Measurements from ENCODE around the gene CASTOR2. TPM values are rescaled to one million over a fixed set of nuclear protein-coding genes. Genes with fewer than 3 reads are reported as not detected.
A peak's percentile ranks its signal among the peaks of the same experiment; 100 is the strongest.
"Not testable (repeated sequence)": the region's sequence is repeated elsewhere in the genome, so short reads cannot be mapped to it uniquely, and the experiment has no call there.

CASTOR2 gene
- total and polyA plus RNA-seq, 2 of the 8 experiments (the other 6 are each of a cell fraction or from before 2014, with no cell fraction given) = 12.1 to 47.8 TPM

DNA sequence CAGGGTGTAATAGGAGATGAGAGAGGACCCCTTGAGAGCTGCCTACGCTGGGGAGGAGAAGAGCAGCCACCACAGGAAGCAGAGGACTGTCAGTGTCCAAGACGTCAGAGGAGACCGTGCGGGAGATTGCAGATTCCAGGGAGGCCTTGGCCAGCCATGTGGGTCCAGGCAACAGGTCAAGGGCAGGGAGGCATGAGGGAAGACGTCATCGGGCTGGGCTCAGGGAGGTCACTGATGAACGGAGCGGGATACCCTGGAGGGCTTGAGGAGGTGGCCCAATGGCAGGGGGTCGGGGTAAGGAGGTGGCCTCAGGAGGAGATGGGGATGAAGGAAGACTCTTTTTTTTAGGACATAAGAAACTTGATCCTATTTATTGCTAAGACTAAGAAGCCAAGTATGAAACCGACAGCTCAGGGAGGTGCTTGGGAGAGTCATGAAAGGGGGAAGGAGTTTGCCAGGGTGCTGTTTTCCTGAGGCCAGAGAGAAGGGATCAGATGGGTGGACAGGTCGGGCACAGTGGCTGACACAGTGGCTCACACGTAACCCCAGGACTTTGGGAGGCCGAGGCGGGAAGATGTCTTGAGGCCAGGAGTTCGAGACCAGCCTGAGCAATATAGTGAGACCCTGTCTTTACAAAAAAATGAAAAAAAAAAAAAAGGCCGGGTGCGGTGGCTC is 30.5 kb downstream of the CASTOR2 start:
- H3K79me1 ChIP-seq (ENCODE audit: low read depth, low read length); H4K91ac ChIP-seq (replicated peaks; ENCODE audit: insufficient read length, low read length); H3K23ac ChIP-seq (ENCODE audit: insufficient read length); H2BK20ac ChIP-seq (ENCODE audit: low read length); H3K9me3 ChIP-seq (ENCODE audit: insufficient read depth in 2 of 2, low read depth in 1 of 2, low read length in 1 of 2); FAIRE-seq; H2AFZ ChIP-seq (ENCODE audit: low read length); POLR2A ChIA-PET (ENCODE audit: partially characterized antibody); H3K27ac ChIP-seq (ENCODE audit: low read depth, low read length); H4K20me1 ChIP-seq (replicated peaks in 1 of 2; ENCODE audit: control insufficient read depth in 1 of 2, insufficient read depth in 2 of 2, low read length in 2 of 2); H3K36me3 ChIP-seq (ENCODE audit: control insufficient read depth in 2 of 4, insufficient read depth in 4 of 4, low read length in 3 of 4); H4K8ac ChIP-seq (ENCODE audit: extremely low read depth, insufficient read depth, low read length); H4K5ac ChIP-seq (ENCODE audit: insufficient read length, low read depth, low read length); H3K9ac ChIP-seq (replicated peaks in 1 of 4; ENCODE audit: extremely low read depth in 1 of 4, low read depth in 3 of 4, low read length in 3 of 4); H2AK5ac ChIP-seq (ENCODE audit: low read depth, low read length); H3K27me3 ChIP-seq (replicated peaks in 1 of 4; ENCODE audit: control insufficient read depth in 3 of 4, extremely low read depth in 1 of 4, insufficient read depth in 3 of 4, low read length in 3 of 4); H3K4me1 ChIP-seq (replicated peaks in 1 of 4; ENCODE audit: control insufficient read depth in 3 of 4, insufficient read depth in 4 of 4, low read length in 3 of 4); H2BK120ac ChIP-seq (replicated peaks; ENCODE audit: low read depth, low read length); H3K14ac ChIP-seq (ENCODE audit: insufficient read length); H2BK15ac ChIP-seq (ENCODE audit: low read length); DNase-seq (ENCODE audit: low read depth in 1 of 2, low spot score in 2 of 2); H3K23me2 ChIP-seq (ENCODE audit: low read depth, low read length); H3K56ac ChIP-seq (replicated peaks; ENCODE audit: insufficient read length, low read depth, low read length); H3K4me3 ChIP-seq (ENCODE audit: extremely low read depth in 1 of 4, insufficient read depth in 2 of 4, low read depth in 3 of 4, low read length in 4 of 4); H3K4ac ChIP-seq (replicated peaks; ENCODE audit: insufficient read length, low read depth, low read length); H3K4me2 ChIP-seq (ENCODE audit: insufficient read depth in 1 of 2, low read depth in 2 of 2, low read length in 2 of 2): not testable (repeated sequence)
- CTCF ChIA-PET (ENCODE audit: partially characterized antibody) = interaction anchor here (0.8 kb wide), 1 partner anchor 38 kb away, joined by 3 read pairs; no protein-coding TSS in a partner anchor
- peaks cover 0 to 42% of the 10 kb centered on the region in 2 experiments; a peak in 2 of 4 replicates for H3K79me2 ChIP-seq (ENCODE audit: control insufficient read depth in 1 of 2, insufficient read depth in 2 of 2, low read length in 2 of 2)
- peak overlapping the region; percentile 71; the same call in 1 of the 2 replicates for H3K18ac ChIP-seq (ENCODE audit: extremely low read depth, low read length)
- H2BK5ac ChIP-seq (ENCODE audit: low read depth, low read length) = peak overlapping the region; percentile 52; the same call in 1 of the 2 replicates
- 0 out of 2 replicates have a peak overlapping the region, but pooled peaks have one; percentile 60 for H2BK12ac ChIP-seq (ENCODE audit: low read depth, low read length)
- WGBS, 2 experiments (ENCODE audit: extremely low coverage in 1 of 2, insufficient coverage in 1 of 2, insufficient read length in 1 of 2, insufficient replicate concordance in 2 of 2, low coverage in 1 of 2, low lambda C conversion rate in 2 of 2, missing lambda C conversion rate in 1 of 2) = 94% methylated on average over 10 of the region's 17 CpGs; no CpG with 5 or more reads in 1 of the 2 experiments

DNA sequence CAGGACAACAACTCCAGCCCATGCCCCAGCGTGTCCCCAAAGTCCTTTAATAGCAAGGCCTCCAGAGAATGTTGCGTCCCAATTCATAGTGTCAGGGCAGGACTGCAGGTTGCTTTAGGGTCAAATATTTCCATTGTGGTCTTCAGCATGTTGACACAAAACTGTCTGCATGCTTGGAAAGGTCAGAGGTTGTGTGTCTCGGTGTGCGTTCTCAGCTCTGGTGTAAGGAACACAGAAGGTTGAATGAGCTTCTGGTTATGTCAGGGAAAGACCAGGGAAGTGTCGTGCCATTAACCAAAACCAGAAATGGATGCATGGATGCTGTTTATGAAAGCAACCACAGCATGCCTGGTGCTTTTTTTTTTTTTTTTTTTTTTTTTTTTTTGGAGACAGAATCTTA is 31.9 kb downstream of the CASTOR2 start:
- H3K36me3 ChIP-seq (ENCODE audit: control insufficient read depth in 2 of 4, insufficient read depth in 4 of 4, low read length in 3 of 4); DNase-seq (ENCODE audit: low read depth in 1 of 2, low spot score in 2 of 2); H3K23ac ChIP-seq (ENCODE audit: insufficient read length); H3K4me3 ChIP-seq (ENCODE audit: extremely low read depth in 1 of 4, insufficient read depth in 2 of 4, low read depth in 3 of 4, low read length in 4 of 4); H2BK15ac ChIP-seq (ENCODE audit: low read length); CTCF ChIA-PET (ENCODE audit: partially characterized antibody); H2BK5ac ChIP-seq (ENCODE audit: low read depth, low read length); H3K14ac ChIP-seq (ENCODE audit: insufficient read length); H3K18ac ChIP-seq (ENCODE audit: extremely low read depth, low read length); H3K4me2 ChIP-seq (ENCODE audit: insufficient read depth in 1 of 2, low read depth in 2 of 2, low read length in 2 of 2); H4K91ac ChIP-seq (replicated peaks; ENCODE audit: insufficient read length, low read length); H2BK120ac ChIP-seq (replicated peaks; ENCODE audit: low read depth, low read length); H3K56ac ChIP-seq (replicated peaks; ENCODE audit: insufficient read length, low read depth, low read length); H2BK20ac ChIP-seq (ENCODE audit: low read length); H4K8ac ChIP-seq (ENCODE audit: extremely low read depth, insufficient read depth, low read length); FAIRE-seq; H3K4me1 ChIP-seq (replicated peaks in 1 of 4; ENCODE audit: control insufficient read depth in 3 of 4, insufficient read depth in 4 of 4, low read length in 3 of 4); H4K20me1 ChIP-seq (replicated peaks in 1 of 2; ENCODE audit: control insufficient read depth in 1 of 2, insufficient read depth in 2 of 2, low read length in 2 of 2); H3K27me3 ChIP-seq (replicated peaks in 1 of 4; ENCODE audit: control insufficient read depth in 3 of 4, extremely low read depth in 1 of 4, insufficient read depth in 3 of 4, low read length in 3 of 4); H3K9ac ChIP-seq (replicated peaks in 1 of 4; ENCODE audit: extremely low read depth in 1 of 4, low read depth in 3 of 4, low read length in 3 of 4); H3K79me1 ChIP-seq (ENCODE audit: low read depth, low read length); H3K9me3 ChIP-seq (ENCODE audit: insufficient read depth in 2 of 2, low read depth in 1 of 2, low read length in 1 of 2); POLR2A ChIA-PET (ENCODE audit: partially characterized antibody); H2AFZ ChIP-seq (ENCODE audit: low read length); H2BK12ac ChIP-seq (ENCODE audit: low read depth, low read length); H3K23me2 ChIP-seq (ENCODE audit: low read depth, low read length); H4K5ac ChIP-seq (ENCODE audit: insufficient read length, low read depth, low read length); H3K27ac ChIP-seq (ENCODE audit: low read depth, low read length); H3K4ac ChIP-seq (replicated peaks; ENCODE audit: insufficient read length, low read depth, low read length): not testable (repeated sequence)
- Histone ChIP-seq H2AK5ac (ENCODE audit: low read depth, low read length) (0 out of 2 replicates have a peak overlapping the region, but pooled peaks have one; percentile 24), H3K79me2 (ENCODE audit: control insufficient read depth in 1 of 2, insufficient read depth in 2 of 2, low read length in 2 of 2) (peaks cover 0 to 41% of the 10 kb centered on the region in 2 experiments; a peak in 2 of 4 replicates)
- 88% methylated on average over 5 of the region's 5 CpGs; no CpG with 5 or more reads in 1 of the 2 experiments for WGBS, 2 experiments (ENCODE audit: extremely low coverage in 1 of 2, insufficient coverage in 1 of 2, insufficient read length in 1 of 2, insufficient replicate concordance in 2 of 2, low coverage in 1 of 2, low lambda C conversion rate in 2 of 2, missing lambda C conversion rate in 1 of 2)
